ENCODE data around the gene GALNT18.

The GALNT18 gene

DNA sequence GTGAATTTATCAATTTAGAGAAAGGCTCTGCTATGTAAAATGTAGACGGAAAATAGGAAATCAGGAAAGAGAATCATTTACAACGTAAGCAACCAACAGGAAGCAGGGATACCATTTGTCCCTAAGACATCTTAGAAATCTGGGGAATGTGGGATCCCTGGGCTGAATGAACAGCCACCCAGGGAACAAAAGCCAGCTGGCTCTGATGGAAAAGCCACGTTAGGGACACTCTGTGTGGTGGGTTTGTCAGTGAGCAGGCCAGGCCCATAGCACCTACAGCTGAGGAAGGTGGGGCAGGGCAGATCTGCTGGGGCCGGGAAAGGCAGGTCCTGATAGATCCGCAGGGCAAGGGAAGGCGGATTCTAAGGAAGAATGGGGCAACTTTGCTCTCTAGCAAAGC lies 181.7 kb downstream of the GALNT18 start:
- DNase-seq (ENCODE audit: extremely low read depth, low read depth) = no peak
- TF ChIP-seq, protein P1, sequence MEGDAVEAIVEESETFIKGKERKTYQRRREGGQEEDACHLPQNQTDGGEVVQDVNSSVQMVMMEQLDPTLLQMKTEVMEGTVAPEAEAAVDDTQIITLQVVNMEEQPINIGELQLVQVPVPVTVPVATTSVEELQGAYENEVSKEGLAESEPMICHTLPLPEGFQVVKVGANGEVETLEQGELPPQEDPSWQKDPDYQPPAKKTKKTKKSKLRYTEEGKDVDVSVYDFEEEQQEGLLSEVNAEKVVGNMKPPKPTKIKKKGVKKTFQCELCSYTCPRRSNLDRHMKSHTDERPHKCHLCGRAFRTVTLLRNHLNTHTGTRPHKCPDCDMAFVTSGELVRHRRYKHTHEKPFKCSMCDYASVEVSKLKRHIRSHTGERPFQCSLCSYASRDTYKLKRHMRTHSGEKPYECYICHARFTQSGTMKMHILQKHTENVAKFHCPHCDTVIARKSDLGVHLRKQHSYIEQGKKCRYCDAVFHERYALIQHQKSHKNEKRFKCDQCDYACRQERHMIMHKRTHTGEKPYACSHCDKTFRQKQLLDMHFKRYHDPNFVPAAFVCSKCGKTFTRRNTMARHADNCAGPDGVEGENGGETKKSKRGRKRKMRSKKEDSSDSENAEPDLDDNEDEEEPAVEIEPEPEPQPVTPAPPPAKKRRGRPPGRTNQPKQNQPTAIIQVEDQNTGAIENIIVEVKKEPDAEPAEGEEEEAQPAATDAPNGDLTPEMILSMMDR (IDR thresholded peaks at IDR 0.05; ENCODE audit: low read depth, low read length) = no peak

DNA sequence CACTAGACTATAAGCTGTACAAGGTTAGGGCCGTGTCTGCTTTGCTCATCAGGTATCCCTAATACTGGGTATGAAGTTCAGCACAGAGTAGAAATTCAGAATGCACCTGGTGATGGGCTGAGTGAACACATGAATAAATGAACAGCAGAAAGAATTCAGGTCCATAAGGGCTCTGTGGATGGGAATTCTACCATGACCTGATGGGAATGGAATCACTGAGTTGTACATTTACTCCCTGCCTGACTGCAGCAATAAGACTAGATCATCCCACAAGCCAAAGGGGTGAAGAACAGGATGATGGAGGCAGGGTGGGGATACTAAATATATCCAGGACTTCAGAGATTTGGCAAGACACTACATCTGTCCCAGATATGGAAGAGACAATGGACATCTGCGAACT lies 182.2 kb downstream of the GALNT18 start:
- no peak for DNase-seq (ENCODE audit: extremely low read depth, low read depth)

DNA sequence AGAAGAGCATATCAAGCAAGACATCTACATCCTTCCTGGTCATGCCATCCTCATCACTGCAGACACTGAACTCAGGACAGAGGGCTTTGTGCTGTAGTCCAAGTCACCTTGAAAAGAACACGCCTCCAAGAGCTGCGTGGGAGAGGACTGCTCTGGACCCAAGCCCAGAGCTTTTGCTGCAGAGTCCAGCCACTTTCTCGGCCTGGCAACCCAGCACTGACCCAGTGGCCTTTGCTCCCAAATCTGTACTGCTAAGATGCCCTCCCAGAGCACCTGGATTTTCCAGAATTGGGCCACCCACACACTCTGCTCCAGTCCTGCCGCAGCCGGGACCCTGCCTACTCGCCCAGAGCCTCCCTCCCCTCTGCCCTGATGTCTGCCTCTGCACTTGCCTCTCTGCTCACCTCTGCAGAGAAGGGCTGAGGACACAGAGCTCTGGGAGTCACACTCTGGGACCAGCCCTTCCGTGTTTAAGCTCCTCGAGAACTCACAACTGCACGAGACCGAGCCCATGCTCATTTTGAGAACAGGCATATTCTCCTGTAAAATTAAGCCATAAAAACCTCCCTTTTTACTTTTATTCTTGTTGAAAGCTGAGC lies 185.0 kb downstream of the GALNT18 start:
- DNase-seq (ENCODE audit: extremely low read depth, low read depth) = no peak
- TF ChIP-seq, protein P1 (IDR thresholded peaks at IDR 0.05; ENCODE audit: low read depth, low read length) = no peak

More for the DNA sequence above, 182.2 kb downstream of the GALNT18 start:
- TF ChIP-seq, protein P1 (IDR thresholded peaks at IDR 0.05; ENCODE audit: low read depth, low read length) = no peak

DNA sequence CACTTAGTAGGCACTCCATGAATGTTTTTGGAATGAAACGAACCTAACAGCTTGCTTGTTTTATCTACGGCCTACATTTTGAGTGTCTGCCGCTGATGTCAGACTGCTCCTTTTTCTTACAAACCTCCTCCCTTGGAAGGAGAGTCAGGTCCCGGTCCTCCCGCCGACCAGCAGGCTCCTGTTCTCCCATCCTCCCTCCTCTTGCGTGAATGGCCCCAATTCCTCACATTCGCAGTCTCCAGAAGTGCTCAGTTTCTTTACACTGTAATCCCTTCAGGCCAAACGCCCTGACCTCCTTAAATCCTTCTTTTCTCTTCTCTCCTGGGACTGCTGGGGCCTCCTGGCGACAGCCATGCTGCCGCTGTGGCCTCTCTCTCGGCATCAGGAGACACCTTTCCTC lies 186.2 kb downstream of the GALNT18 start:
- TF ChIP-seq, protein P1 (IDR thresholded peaks at IDR 0.05; ENCODE audit: low read depth, low read length) = no peak
- DNase-seq (ENCODE audit: extremely low read depth, low read depth) = no peak

DNA sequence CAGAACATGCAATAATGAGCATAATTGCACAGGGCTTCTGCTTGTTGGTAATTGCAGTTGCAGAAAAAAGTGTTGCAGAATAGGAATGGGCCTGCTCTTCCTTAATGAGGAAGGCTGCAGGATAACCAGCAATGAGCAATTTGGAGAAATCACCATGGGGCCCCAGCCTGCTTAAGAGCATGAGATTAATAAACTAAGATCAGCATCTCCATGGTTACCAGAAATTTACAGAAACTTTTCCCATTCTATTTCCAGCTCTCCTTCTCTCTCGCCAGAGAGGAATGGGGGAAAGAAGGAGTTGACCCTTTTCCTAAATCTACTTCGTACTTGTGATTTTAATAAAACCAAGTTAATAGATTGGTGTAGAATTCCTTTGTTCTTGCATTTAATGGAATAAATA lies 187.8 kb downstream of the GALNT18 start:
- no peak for DNase-seq (ENCODE audit: extremely low read depth, low read depth)
- TF ChIP-seq, protein P1 (IDR thresholded peaks at IDR 0.05; ENCODE audit: low read depth, low read length) = no peak

DNA sequence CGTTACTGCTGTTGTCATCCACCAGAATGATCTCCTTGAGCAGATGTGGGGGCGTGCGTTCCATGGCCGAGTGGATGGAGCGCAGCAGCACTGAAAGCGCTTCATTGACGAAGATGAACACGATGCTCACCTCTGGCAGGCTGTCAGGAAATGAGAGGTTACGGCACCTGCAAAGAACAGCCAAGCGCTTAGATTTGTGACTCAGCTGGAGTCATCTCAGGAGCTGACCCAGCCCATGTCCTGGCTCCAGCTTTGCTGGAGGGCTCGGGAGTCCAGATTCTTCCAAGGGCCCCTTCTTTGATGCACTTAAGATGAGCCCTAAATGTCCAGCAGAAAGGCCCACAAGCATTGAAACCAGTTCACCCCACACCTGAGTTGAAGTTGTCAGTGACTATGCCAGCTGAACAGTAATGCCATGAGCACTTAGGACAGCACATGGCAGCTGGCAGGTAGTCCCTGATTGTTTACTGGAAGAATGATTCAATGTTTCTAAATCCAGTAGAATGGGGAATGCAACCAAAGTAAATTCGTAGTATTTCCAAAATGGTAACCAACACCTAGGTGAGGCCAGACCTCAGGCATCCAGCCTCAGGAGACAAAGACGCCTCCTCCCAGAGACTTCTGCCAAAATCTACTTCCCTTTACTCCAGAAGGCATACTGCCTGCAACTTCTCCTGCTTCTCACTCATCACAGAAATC lies 189.0 kb downstream of the GALNT18 start:
- no peak for DNase-seq (ENCODE audit: extremely low read depth, low read depth)
- TF ChIP-seq, protein P1 (IDR thresholded peaks at IDR 0.05; ENCODE audit: low read depth, low read length) = no peak

DNA sequence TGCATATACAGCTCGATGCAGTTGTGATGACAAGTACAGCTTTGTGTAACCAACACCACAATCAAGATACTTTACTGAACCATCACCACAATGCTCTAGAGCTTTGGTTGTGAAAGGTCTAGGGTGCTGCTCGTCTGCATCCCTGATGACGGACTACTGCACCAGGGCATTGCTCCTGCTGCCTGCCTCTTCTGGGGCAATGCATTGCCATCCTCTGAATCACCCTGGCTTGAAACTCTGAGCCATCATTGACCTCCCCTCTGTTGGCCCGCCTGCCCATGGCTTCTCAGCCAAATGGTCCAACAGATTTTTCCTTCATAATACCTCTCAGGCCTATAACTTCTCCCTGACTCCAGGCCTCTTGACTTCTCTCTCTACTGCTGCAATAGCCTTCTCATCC lies 191.4 kb downstream of the GALNT18 start:
- no peak for DNase-seq (ENCODE audit: extremely low read depth, low read depth)
- TF ChIP-seq, protein P1 (IDR thresholded peaks at IDR 0.05; ENCODE audit: low read depth, low read length) = no peak

Measured in AG09319 (cell line).